Stimulated activated CD4-positive, alpha-beta T cell treated with anti-CD3 and anti-CD28 coated beads, Interleukin-12 subunit alpha, Interleukin-12 subunit beta, amount 100 ng/mL, for 24 hours (primary cell): Measurements from ENCODE around the gene METTL26.

Source experiments
- DNase-seq, 2 experiments: peaks; one replicate each; pipeline ENCODE4 v3.0.0-alpha.2; 2020; ENCODE audit warnings: low read depth in 2 of 2

METTL26 gene

GRCh38 chr16:596736-597060 is 39.4 kb downstream of the METTL26 start:
- no peak for DNase-seq

- no peak for DNase-seq
Measured at GRCh38 chr16:595942-596735, 40.0 kb downstream of the METTL26 start.

GRCh38 chr16:595094-595528 is 41.0 kb downstream of the METTL26 start:
- no peak for DNase-seq

- no peak for DNase-seq
Measured at GRCh38 chr16:593807-594206, 42.3 kb downstream of the METTL26 start.

- no peak for DNase-seq
Measured at GRCh38 chr16:593406-593805, 42.7 kb downstream of the METTL26 start.

- DNase-seq, result no peak
Measured at GRCh38 chr16:592518-593306, 43.4 kb downstream of the METTL26 start.

GRCh38 chr16:591892-592517 is 44.1 kb downstream of the METTL26 start:
- no peak for DNase-seq

GRCh38 chr16:591231-591630 is 44.9 kb downstream of the METTL26 start:
- DNase-seq, result no peak

GRCh38 chr16:590815-591200 is 45.3 kb downstream of the METTL26 start:
- no peak for DNase-seq

- DNase-seq, result no peak
Measured at GRCh38 chr16:590188-590814, 45.8 kb downstream of the METTL26 start.

GRCh38 chr16:589658-590187 is 46.4 kb downstream of the METTL26 start, which contains the start of gene RAB40C:
TSS of gene RAB40C (plus strand) at chr16:590066. CDS start at chr16:590292, 226 bp downstream.
- DNase-seq, result peak; percentile 98 to 99

- peak; percentile 95 to 98 for DNase-seq
Measured at GRCh38 chr16:588889-589657, 47.0 kb downstream of the METTL26 start.

- DNase-seq, result peak in 1 of 2 experiments; percentile 46
Measured at GRCh38 chr16:588639-588888, 47.5 kb downstream of the METTL26 start.

- DNase-seq, result no peak
Measured at GRCh38 chr16:586645-587590, 49.2 kb downstream of the METTL26 start.

- DNase-seq, result no peak
Measured at GRCh38 chr16:586047-586644, 50.0 kb downstream of the METTL26 start.

- no peak for DNase-seq
Measured at GRCh38 chr16:585351-585750, 50.8 kb downstream of the METTL26 start.
